Activated gamma-delta T cell treated with anti-CD3 and anti-CD28 coated beads, Interleukin-2, amount 50 U/mL, for 16 hours (primary cell): Measurements from ENCODE around the gene PPP3CA.

Experiments used
- DNase-seq: peaks from one replicate; pipeline ENCODE4 v3.0.0-alpha.2; 2020; ENCODE audit warnings: low read depth

PPP3CA gene

DNA sequence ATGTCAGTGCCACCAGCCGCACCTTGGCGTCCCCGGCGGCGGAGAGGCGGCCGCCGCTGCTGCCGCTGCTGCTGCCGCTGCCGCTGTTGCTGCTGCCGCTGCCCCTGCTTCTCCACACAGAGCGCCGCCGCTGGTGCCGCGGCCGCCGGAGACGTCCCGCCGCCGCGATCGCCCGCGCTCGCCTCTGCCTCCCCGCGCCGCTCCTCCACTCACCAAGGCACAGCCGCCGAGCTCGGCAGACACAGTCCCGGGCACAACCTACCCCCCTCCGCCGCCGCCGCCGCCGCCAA, at the start of gene PPP3CA:
TSS of gene PPP3CA (minus strand) at position 260 of the 290 bp plus-strand sequence.
- DNase-seq, result no peak

DNA sequence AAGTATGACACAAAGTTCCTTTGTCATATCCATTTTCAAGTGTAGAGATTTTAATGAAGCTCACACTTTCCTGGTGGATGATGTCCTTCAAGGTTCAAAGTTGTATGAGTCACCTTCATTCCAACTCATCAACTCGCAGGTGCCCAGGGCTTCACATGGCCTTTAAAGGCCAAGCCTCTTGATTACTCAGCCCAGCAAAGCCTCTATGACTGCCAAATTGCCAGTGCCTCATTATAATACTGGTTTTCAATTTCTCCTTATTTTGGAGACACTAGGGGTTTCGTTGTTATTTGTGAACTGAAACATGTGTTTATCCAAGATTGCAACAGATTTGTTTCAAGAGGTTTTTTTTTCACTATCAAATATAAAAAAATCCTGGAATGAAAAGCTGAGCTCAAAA, 45.9 kb upstream of the PPP3CA start:
- no peak for DNase-seq

DNA sequence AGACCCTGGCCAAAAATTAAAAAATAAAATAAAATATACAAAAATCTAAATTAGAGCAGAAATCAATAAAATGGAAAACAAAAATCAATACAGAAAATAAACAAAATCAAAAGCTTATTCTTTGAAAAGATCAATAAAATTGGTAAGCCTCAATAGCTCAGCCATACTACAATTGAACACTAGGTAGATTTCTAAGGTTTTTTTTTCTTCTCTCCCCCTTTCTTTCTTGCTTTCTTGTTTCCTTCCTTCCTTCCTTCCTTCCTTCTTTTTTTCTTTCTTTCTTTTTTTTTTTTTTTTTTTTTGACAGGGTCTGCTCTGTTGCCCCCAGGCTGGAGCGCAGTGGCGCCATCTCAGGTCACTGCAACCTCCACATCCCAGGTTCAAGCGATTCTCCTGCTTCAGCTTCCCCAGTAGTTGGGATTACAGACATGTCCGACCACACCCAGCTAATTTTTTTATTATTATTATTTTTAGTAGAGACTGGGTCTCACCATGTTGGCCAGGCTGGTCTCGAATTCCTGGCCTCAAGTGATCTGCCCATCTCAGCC, 23.4 kb upstream of the PPP3CA start:
- DNase-seq, result no peak

DNA sequence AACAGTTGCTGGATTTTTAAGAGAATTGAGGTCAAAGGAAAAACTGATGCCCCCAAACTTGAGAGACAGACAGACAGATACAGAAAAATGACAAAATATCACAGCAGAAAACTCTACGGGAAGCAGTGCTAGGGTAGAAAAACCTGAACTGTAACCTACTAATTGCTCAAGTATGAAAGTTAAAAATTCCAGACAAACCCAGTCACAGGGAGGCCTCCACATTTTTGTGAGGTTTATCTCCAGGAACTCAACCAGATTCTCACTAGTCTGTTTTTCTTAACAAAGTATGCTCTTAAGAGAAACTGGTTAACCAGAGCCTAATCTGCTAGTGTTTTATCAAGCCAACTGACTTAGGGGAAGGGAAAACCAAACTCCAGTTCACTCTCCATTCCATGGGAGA, 19.9 kb upstream of the PPP3CA start:
- no peak for DNase-seq

DNA sequence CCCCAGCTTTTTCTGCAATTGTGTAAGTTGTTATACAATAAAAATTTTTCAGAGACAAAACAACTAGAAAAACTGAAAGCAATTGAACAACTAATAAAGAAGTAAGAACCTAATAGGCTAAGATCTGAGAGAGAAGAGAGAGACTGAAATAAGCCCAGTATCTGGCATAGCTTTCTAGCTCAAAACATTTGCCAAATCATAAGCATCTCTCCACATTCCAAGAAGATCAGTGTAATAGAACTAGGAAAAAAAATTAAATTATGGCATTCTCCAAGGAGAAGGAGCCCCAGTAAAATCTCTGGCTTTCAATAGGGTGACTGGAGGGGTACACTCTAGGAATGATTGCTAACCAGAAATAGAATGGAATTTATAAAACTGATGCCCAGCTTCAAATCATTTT, 19.0 kb upstream of the PPP3CA start:
- DNase-seq, result no peak

DNA sequence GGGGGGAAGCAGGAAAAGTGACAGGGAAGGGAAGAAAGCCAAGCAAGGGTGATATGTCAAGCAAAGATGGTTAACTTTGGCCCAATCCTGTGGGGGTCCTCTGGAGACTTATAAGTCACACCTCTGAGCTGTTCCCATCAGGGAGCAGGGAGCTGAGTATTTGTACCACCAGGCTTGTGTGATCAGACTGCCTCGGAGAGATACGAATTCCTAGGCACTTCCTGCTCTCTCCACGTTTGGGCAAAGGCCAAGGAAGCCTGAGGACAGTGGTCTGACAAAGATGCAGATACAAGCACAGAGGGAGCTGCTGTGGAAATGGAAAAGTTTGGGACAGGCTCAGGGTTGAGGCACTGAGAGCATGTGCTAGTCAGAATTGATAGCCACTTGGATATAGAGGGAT, 10.4 kb upstream of the PPP3CA start:
- no peak for DNase-seq

DNA sequence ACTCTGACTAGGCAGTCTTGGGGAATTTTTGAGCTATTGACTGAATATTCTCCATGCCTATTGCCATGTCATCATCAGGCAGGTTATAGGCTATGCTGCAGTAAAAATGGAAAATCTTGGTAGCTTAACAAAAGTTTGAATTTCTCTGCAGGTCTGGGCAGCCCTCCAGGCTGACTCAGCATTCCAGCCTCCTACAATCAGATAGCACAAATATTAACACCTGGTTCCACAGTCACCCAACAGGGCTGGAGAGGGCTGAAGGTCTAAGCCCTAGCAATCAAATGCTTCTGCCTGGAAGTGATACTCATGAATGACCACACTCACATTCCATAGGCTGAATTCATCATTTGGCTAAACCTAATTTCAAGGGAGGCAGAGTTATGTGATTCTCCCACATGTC, 9.6 kb upstream of the PPP3CA start:
- no peak for DNase-seq

DNA sequence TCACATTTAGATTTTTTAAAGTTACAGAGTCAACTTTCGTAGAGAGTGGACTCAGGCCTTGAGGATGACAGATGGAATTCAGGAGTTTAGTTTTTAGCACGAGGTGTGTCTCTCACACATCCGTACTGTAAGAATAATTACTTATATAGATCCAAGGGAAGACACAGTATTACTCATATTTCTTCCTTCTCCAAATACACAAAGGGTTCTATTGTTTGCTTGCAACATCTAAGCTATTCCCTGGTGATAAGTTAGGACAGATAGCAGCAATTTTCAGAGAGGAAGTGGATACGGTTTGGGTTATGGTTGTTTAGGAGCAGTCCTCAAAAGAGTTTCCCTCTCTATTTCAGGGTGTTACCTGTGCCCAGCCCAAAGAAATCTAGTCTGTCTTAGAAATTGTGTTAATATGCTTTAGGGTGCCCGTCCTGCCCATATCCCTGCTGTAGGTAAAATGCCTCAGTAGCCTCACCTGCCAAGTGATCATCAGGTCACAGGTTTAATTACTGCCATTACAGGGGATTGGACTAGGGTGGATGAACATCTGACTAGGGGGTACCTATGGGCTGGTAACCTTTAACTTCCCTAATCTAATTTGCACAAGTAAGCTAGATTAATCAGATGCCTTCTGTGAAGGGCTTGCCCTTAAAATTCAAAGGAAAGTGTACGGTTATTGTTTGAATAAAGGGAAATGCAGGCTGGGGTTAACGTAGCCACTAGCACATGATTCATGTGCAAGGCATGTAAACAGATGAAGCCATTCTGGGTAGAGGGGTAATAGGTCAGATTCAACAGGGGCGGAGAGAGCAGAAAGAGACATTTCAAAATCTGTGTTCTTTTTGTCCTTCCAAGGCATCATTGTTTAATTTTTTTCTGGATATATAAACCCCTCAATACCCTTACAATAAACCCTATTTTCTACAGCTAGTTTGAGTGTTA, 8.7 kb upstream of the PPP3CA start:
- DNase-seq, result no peak

DNA sequence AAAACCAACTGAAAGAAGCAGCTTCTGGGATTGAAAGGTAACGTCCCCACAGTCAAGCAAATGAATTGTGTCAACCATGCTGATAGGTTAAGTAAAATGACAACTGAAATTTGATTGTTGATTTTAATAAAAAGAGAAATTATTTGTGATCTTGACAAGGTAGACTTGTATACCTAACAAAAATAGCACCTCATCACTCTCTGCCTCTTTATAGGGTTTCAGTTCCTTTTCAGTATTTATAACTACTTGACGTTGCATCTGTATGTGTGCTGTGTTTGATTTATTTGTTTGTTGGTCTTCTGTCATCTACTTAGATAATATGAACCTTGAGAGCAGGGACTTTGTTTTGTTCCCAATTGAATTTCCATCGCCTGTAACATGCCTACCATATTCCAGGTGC, 7.9 kb upstream of the PPP3CA start:
- DNase-seq, result no peak

DNA sequence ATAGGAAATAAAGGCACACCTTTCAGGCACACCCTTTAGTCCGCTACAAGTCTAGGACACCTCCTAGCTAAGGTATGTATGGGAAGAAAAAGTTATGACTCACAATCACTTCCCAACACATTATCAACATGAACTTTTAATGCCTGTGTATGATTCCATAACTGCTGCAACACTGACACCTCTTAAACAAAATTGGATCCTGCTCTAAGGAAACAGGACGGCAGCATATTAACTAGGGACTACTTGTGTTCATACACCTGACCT, 2.4 kb upstream of the PPP3CA start:
- DNase-seq, result no peak

DNA sequence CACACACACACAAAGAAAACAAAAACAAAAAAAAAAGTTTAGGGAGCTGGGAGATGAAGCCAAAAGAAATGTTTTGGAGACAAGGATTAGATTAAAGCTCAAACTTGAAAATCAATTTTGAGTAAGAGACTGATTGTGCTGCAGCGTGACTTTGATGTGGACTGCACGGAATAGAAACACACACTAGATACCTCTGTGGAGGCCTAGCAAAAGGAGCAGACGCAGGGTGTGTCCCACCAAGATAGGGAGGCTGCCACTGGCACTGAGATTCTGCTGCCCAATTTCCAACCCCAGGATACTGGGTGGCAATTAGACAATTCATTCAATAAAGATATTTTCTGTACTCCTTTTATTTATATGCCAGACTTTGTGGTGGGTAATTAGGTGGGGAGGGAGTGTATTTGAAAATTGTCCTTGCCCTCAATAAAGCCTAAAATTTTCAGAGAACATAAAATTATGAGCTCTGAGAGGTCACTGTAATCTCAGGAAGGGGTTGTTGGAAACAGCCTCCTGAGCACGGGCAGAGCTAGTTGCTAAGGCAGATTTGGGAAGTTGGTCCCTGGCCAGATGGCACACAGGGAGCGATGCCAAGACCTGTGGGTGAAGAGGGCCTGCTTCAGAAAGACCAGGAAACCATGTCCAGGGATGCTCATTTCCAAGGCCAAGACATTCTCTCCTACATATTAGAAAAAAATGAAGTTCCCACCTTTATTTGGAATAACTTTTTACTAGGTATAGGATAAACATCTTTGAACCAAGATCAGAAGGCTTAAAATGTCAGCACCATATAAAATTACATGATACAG, 1.9 kb upstream of the PPP3CA start:
- DNase-seq, result no peak

DNA sequence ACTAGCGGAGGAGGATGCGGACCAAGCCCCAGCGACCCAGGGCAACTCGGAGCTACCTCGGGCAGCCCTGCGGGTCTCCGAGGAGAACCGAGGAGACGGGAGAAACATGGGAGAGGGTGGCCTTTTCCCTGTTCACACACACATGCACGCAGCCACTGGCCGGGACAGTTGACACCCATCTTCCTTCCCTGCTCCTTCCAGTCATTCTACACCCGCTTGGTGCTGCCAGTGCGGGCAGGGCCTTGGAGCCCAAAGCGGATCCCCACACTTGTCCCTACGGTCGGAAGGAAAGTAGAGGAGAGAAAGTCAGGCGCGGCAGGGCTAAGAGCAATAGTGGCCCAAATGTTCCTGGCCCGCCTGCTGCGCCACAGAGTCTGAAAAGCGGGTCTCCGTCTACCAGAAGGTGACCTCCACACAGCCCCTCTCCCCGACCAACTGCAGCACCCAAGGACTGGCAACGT, 1.1 kb upstream of the PPP3CA start:
- no peak for DNase-seq

DNA sequence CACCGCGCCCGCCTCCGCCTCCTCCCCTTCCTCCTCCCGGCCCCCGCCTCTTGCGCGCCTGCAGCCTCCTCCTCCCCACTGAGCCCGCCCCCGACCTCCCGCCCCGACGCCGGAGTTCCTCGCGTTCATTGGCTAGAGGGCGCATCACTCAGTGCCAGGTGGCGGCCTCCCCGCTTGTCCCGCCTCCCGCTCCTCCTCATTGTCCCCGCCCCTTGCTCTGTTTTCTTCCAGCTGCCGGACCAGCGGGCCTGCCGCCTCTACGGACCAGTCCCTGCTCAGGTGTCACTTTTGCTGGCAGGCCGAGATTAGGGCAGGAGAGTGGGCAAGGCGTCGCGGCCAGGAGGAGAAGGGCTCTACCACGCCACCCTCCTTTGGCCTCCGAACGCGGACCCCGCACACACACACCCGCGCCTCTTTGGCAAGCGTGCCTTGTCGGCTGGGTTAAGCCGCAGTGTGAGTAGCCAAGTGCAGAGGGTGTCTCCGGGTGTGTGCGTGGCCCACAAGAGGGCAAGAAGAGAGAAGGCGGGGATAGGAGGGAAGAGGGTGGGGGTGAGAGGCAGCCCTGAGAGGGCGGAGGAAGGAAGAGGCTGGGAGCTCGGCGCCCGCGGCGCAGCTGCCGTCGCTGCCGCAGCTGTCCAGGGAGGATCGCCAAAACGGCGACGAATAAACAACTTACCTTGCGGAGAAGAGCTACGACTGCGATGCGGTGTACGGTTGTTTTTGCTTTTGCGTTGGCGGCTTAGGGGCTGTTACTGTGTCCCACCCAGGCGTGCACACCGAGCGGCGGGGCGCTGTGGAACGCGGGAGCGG, 436 bp upstream of the PPP3CA start:
- peak; percentile 97 for DNase-seq

DNA sequence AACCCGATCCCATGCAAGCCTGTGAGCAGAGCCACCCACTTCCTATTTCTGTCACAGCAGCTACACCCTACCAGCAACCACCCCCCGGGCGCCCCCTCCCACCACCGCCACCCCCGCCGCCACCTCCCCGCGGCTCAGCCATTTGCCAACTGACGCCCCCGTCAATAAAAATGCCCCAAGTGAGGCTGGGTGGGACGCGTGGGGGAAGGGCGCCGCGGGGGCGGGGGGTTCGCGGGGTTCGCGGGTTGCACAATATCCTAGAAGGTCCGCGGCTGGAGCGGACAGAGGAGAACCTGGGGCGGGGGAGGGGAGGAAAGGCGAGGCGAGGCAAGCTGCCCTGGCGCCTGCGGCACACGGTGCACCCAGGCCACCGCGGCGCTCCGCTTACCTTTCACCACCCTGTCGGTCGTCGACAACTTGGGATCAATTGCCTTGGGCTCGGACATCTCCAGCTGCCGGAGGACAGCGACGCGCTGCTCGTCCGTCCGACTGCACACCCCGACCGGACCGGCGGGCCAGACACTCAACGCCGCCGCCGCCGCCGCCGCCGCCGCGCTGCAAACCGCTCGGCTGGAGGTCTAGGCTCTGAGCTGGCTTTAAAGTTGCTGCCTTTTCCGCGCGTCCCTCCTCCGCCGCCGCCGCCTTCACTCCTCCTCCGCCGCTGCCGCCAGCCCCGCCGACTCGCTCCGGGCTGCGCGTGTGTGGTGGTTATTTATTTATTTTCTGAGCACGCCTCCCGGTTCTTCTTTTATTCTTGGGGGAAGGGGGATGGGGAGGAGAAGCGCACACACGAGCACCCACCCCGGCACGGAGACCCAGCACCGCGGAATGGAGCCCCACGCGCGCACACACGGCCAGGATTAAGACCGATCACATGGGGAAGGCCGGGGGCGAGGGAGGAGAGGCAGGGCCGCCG, 717 bp downstream of the PPP3CA start:
- DNase-seq, result peak; percentile 49

DNA sequence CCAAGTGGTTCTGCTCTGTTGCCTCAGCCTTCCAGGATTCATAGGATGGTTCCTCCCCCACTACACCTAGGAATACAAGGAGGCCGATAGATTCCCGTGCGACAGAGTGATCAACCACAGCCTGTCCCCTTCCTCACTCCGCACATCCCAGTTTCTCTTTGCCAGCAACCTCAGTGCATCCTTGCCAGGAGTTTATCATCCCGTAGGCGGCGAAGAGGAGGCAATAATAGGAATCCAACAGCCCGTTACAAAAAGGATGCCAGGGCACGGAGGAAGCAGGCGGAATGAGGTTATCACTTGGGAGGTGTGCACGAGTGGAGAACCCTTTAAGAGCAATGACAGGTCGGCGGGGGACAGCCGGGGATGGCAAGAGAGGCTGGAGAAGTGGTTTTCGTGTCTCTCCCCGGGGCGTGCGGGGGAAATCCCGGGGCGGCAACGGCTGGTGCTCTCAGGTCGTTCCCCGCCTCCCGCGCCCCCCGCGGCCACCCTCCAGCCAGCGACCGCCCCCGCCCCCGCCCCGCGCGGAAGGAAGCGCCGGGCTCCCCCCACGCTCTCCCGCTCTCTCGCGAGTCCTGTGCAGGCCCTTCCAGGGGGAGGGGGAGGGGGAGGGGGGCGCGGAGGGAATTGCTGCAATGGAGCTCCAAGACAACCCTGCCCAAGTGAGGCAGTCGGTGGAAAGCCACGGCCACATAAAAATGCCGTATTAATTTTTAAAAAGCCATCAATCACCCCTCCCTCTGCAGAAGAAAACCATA, 1.6 kb downstream of the PPP3CA start:
- peak; percentile 49 for DNase-seq

DNA sequence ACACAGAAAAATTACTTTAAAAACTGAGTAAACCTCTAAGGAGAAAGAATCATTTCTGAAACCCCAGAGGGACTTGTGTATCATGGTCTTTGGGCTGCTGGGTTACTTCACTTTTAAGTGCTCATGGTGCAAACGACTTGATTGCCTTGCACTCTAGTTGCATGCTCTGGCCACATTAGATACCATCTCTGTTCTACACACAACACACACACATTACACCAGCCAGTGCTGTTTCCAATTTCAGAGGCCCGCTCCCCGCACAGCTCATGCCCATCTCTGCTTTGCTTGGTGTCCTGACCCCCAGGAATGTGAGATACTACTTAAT, 2.1 kb downstream of the PPP3CA start:
- no peak for DNase-seq

DNA sequence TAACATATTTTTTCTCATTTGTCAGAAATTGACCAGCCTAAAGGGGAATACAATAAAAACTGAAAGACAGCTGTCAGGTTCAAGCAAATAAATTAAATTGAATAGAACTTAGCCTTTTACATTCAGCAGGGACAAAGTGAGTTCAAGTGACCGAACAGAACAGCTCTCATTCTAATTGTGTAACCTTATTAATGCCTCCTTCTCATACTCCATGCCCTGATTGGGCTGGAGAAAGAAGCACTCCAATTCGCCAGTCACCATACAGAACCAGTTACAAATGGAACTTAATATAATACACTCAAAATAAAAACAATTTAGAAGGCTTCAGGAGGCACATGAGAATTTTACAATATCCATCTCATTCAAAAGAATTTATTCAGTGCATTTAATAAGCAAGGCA, 8.0 kb downstream of the PPP3CA start:
- DNase-seq, result no peak

DNA sequence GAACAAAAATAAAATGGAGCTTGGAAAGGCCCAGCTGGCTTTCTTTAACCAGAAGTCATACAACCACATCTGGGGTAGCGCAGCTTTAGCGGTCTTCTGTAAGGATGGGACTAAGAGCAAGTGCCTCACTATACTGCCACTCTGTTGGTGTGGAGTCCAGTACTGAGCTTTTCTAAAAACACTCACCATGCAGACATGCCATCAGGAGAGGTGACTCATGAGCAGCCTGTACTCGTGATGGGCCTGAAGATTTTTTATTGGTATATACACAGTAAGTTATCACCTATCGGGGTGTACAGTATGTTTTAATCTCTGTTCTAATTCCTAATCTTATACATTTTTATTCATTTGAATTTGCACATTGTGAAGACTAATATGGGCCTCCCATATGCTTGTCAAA, 9.6 kb downstream of the PPP3CA start:
- DNase-seq, result no peak

DNA sequence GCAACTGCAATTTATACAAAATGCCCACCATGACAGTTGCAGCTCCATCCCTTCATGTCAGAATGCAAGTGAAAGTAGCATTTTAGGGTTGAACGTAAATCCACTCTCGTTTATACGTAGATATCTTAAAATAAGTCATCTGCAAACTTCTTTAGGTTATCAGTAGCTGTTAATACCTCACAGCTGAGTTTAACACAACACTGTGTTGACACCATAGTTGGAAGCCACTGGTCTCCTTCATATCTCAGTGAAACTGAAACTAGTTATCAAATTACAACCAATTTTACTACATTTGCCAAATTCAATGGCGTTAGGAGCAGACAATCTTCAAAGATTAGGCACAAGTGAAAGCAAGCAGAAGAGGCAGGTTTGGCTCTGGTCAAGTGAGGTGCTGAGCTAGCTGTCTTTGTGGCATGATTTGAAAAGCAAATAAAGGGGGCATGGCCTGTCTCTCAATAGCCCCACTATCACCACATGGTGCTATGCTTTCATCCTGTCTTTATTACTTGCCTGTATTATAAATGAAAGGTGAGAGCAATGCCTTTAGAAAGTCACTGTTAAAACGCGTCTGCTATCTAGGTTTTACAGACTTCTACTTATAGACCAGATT, 12.3 kb downstream of the PPP3CA start:
- DNase-seq, result no peak

DNA sequence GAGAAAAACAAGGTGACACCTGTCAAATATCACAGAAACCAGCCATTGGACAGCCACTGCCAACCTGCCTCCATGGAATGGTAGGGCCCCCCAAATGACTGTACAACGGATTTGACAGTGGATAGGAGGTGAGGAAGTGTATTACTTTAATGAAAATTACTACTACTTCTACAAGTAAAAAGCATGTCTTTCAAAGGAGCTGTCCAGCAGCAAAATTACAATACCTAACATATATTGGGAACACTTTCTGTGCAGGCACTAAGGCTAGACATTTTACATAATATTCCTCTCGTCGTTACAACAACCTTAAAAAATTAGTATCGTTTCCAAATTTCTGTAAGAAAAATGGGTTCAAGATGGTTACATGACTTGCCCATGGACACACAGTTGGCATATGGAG, 14.9 kb downstream of the PPP3CA start:
- DNase-seq, result no peak
